Natural killer cell (primary cell): ENCODE measurements around the gene HYAL4. TPM values are rescaled to one million over a fixed set of nuclear protein-coding genes. Genes with fewer than 3 reads are reported as not detected.
"Not testable (repeated sequence)": the region's sequence is repeated elsewhere in the genome, so short reads cannot be mapped to it uniquely, and the experiment has no call there.

Experiments used
- ATAC-seq, 3 donors: fragments of 150-1000 bp in 2 of 3; fragments of 200-7000 bp in 1 of 3; cut with Tn5 transposase; 1 replicate in 1 of 3; 2 replicates in 2 of 3; pipeline ENCODE4 v1.10.0; 2021; ENCODE audit warnings: mild to moderate bottlenecking in 2 of 3, moderate library complexity in 2 of 3
- DNase-seq, 2 donors: peaks; one replicate each; pipeline versions ENCODE4 v3.0.0 to v3.0.0-alpha.2; 2013 to 2021; ENCODE audit warnings: mixed read lengths in 1 of 2
- H3K27ac ChIP-seq: one replicate; pipeline ENCODE4 v1.5.1; 2013; ENCODE audit warnings: mild to moderate bottlenecking, low read length
- H3K27me3 ChIP-seq: one replicate; pipeline ENCODE4 v1.6.1; 2013; ENCODE audit warnings: low read length; ENCODE audit not compliant: control insufficient read depth, insufficient read depth
- H3K36me3 ChIP-seq: one replicate; pipeline ENCODE4 v1.6.1; 2013; ENCODE audit warnings: low read length; ENCODE audit not compliant: control insufficient read depth, insufficient read depth
- H3K4me1 ChIP-seq: one replicate; pipeline ENCODE4 v1.6.1; 2013; ENCODE audit warnings: low read length; ENCODE audit not compliant: control insufficient read depth, insufficient read depth
- H3K4me3 ChIP-seq: one replicate; pipeline ENCODE4 v1.5.1; 2013; ENCODE audit warnings: low read length
- H3K9me3 ChIP-seq: one replicate; pipeline ENCODE4 v1.6.1; 2013; ENCODE audit warnings: low read length; ENCODE audit not compliant: control insufficient read depth, insufficient read depth
- H3K27ac Mint-ChIP-seq, 2 donors: one replicate each; pipeline ENCODE4 v1.8.0; 2022; ENCODE audit warnings: mild to moderate bottlenecking in 2 of 2, mixed read lengths in 2 of 2, moderate library complexity in 1 of 2
- H3K27me3 Mint-ChIP-seq, 2 donors: one replicate each; pipeline ENCODE4 v1.8.0; 2022; ENCODE audit warnings: low read depth in 2 of 2, mixed read lengths in 2 of 2
- H3K36me3 Mint-ChIP-seq: one replicate; pipeline ENCODE4 v1.8.0; 2022; ENCODE audit warnings: mixed read lengths
- H3K4me1 Mint-ChIP-seq, 2 donors: one replicate each; pipeline ENCODE4 v1.8.0; 2022; ENCODE audit warnings: mixed read lengths in 2 of 2
- H3K4me3 Mint-ChIP-seq: one replicate; pipeline ENCODE4 v1.8.0; 2022; ENCODE audit warnings: mild to moderate bottlenecking, moderate library complexity, mixed read lengths
- H3K9me3 Mint-ChIP-seq, 2 donors: one replicate each; pipeline ENCODE4 v1.8.0; 2022; ENCODE audit warnings: mixed read lengths in 2 of 2
- WGBS: methylation state at CpG from one replicate; pipeline ENCODE4 v1.1.7; 2013; ENCODE audit warnings: missing lambda C conversion rate; ENCODE audit not compliant: insufficient coverage; 5-methylcytosine and 5-hydroxymethylcytosine counted together
- intact Hi-C: fragments of 100-400 bp; cut with micrococcal nuclease; formaldehyde crosslinking; loops from one replicate; pipeline ENCODE4 v1.14.2; 2022
- total RNA-seq, 4 donors: library from RNA; stranded (reverse); fragments of 120-200 nt in 1 of 4; gene quantifications; one replicate each; pipeline versions ENCODE4 v1.2.3 to v1.2.4, GENCODE V29; 2013 to 2022
- TF ChIP-seq, protein P1 (sequence below): fragments of 200-600 bp; IDR thresholded peaks from one replicate; pipeline ENCODE4 v1.8.0; 2022; ENCODE audit warnings: antibody characterized with exemption

Gene HYAL4
- total RNA-seq, 3 donors from 2014 or later (not counting 1 experiment from before 2014, with no cell fraction given), result not detected

GRCh38 chr7:123879628-123880027, 34.7 kb downstream of the HYAL4 start:
- H3K27me3 Mint-ChIP-seq, result peaks cover 3 to 6% of the 10 kb centered on the region in 2 donors
- no peak for ATAC-seq
- no peak overlapping the region for H3K4me3 ChIP-seq
- H3K27me3 ChIP-seq, result no peaks in the 10 kb centered on the region
- no peaks in the 10 kb centered on the region for H3K9me3 ChIP-seq
- no peaks in the 10 kb centered on the region for H3K36me3 Mint-ChIP-seq
- H3K27ac ChIP-seq, result no peak overlapping the region
- no peaks in the 10 kb centered on the region for H3K36me3 ChIP-seq
- H3K4me1 ChIP-seq, result no peaks in the 10 kb centered on the region
- TF ChIP-seq, protein P1, sequence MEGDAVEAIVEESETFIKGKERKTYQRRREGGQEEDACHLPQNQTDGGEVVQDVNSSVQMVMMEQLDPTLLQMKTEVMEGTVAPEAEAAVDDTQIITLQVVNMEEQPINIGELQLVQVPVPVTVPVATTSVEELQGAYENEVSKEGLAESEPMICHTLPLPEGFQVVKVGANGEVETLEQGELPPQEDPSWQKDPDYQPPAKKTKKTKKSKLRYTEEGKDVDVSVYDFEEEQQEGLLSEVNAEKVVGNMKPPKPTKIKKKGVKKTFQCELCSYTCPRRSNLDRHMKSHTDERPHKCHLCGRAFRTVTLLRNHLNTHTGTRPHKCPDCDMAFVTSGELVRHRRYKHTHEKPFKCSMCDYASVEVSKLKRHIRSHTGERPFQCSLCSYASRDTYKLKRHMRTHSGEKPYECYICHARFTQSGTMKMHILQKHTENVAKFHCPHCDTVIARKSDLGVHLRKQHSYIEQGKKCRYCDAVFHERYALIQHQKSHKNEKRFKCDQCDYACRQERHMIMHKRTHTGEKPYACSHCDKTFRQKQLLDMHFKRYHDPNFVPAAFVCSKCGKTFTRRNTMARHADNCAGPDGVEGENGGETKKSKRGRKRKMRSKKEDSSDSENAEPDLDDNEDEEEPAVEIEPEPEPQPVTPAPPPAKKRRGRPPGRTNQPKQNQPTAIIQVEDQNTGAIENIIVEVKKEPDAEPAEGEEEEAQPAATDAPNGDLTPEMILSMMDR, result no peak
- DNase-seq, result no peak
- no peak overlapping the region for H3K4me3 Mint-ChIP-seq
- 95% methylated on average over 3 of the region's 4 CpGs for WGBS
- no peaks in the 10 kb centered on the region for H3K4me1 Mint-ChIP-seq
- H3K27ac Mint-ChIP-seq, result no peak overlapping the region
- no peaks in the 10 kb centered on the region for H3K9me3 Mint-ChIP-seq
- intact Hi-C loops, result no loop called here

DNA sequence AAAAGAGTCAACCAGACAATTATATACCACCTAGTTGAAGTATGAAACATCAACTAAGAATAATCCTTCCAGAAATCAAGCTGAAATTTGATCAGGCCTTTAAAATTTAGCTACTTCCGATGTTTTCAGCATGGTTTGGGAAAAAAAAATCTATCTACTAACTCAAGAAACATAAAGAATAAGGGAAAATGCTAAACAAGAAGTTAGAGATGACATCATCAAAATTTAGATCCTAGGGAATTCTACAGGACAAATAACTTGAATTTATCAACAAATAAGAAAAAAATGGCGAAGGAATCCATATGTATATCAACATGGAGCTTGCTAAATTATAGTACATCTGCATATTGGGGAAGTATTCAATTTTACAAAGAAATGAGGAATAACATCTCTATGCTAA, 36.3 kb downstream of the HYAL4 start:
- H3K27me3 Mint-ChIP-seq, result peaks cover 3 to 6% of the 10 kb centered on the region in 2 donors
- ATAC-seq, result no peak
- H3K4me3 Mint-ChIP-seq, result no peak overlapping the region
- H3K27ac ChIP-seq, result no peak overlapping the region
- TF ChIP-seq, protein P1, result no peak
- no peaks in the 10 kb centered on the region for H3K4me1 Mint-ChIP-seq
- H3K36me3 ChIP-seq, result no peaks in the 10 kb centered on the region
- no peaks in the 10 kb centered on the region for H3K9me3 ChIP-seq
- no peaks in the 10 kb centered on the region for H3K9me3 Mint-ChIP-seq
- H3K27ac Mint-ChIP-seq, result no peak overlapping the region
- intact Hi-C loops, result no loop called here
- no peaks in the 10 kb centered on the region for H3K27me3 ChIP-seq
- DNase-seq, result no peak
- no peaks in the 10 kb centered on the region for H3K36me3 Mint-ChIP-seq
- no peak overlapping the region for H3K4me3 ChIP-seq
- no peaks in the 10 kb centered on the region for H3K4me1 ChIP-seq
- no CpG with 5 or more reads among the region's 2 CpGs for WGBS

- Mint-ChIP-seq H3K27ac (no peak overlapping the region), H3K9me3 (peaks cover 0 to 4% of the 10 kb centered on the region in 2 donors)
Observed at GRCh38 chr7:123883154-123883553, 38.2 kb downstream of the HYAL4 start.

DNA sequence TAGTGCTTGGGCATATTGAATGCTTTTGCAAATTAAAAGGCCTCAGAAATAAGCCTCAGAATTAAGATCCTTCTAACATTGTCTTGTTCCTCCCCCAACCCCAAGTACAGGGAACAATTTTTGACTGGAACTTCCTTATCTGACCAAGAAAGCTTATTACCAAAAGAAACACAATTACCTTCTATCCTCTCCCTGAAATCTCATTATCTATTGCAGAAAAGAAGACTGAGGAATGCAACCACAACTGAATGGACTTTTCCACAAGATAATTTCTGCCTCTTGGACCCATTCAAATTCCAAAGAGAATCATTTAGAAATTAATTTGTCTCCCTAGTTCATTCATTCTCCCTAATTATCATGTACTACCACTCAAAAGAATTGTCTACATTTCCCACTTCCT, 43.2 kb downstream of the HYAL4 start:
- ATAC-seq (no peak), DNase-seq (no peak)
- H3K27me3 ChIP-seq, result no peaks in the 10 kb centered on the region
- Mint-ChIP-seq H3K27ac (no peak overlapping the region), H3K4me1 (no peaks in the 10 kb centered on the region), H3K36me3 (no peaks in the 10 kb centered on the region), H3K9me3 (peaks cover 0 to 8% of the 10 kb centered on the region in 2 donors), H3K27me3 (peaks cover 3 to 6% of the 10 kb centered on the region in 2 donors), H3K4me3 (no peak overlapping the region)
- H3K4me3 ChIP-seq, result no peak overlapping the region
- no peaks in the 10 kb centered on the region for H3K4me1 ChIP-seq
- H3K27ac ChIP-seq, result no peak overlapping the region
- TF ChIP-seq, protein P1, result no peak
- peaks cover 2% of the 10 kb centered on the region for H3K9me3 ChIP-seq
- H3K36me3 ChIP-seq, result no peaks in the 10 kb centered on the region
- intact Hi-C loops, result no loop called here

More at GRCh38 chr7:123883154-123883553, 38.2 kb downstream of the HYAL4 start:
- Histone ChIP-seq H3K27ac (no peak overlapping the region), H3K27me3 (no peaks in the 10 kb centered on the region), H3K4me3 (no peak overlapping the region), H3K4me1 (no peaks in the 10 kb centered on the region), H3K9me3 (no peaks in the 10 kb centered on the region), H3K36me3 (no peaks in the 10 kb centered on the region)
- H3K4me1 Mint-ChIP-seq, result no peaks in the 10 kb centered on the region
- H3K36me3 Mint-ChIP-seq, result no peaks in the 10 kb centered on the region
- peaks cover 3 to 6% of the 10 kb centered on the region in 2 donors for H3K27me3 Mint-ChIP-seq
- no peak for DNase-seq
- H3K4me3 Mint-ChIP-seq, result no peak overlapping the region
- no peak for ATAC-seq
- TF ChIP-seq, protein P1, result no peak
- intact Hi-C loops, result no loop called here

GRCh38 chr7:123894753-123895152, 49.8 kb downstream of the HYAL4 start:
- H3K36me3 ChIP-seq, H3K4me1 ChIP-seq, H3K4me1 Mint-ChIP-seq, intact Hi-C loops, H3K27ac Mint-ChIP-seq, ATAC-seq, H3K4me3 ChIP-seq, H3K9me3 ChIP-seq, H3K27me3 ChIP-seq, DNase-seq, H3K36me3 Mint-ChIP-seq, H3K27me3 Mint-ChIP-seq, H3K27ac ChIP-seq, H3K4me3 Mint-ChIP-seq: not testable (repeated sequence)
- peaks cover 2 to 10% of the 10 kb centered on the region in 2 donors for H3K9me3 Mint-ChIP-seq
- 90% methylated on average over 10 of the region's 10 CpGs for WGBS
